Umbilical cord (tissue), 2 donors: ENCODE measurements around the gene HPF1. TPM values are rescaled to one million over a fixed set of nuclear protein-coding genes. Genes with fewer than 3 reads are reported as not detected.
"Not testable (repeated sequence)": the region's sequence is repeated elsewhere in the genome, so short reads cannot be mapped to it uniquely, and the experiment has no call there.

Experiments
- DNase-seq: peaks from one replicate; pipeline ENCODE4 v3.0.0-alpha.2; 2015; ENCODE audit warnings: low spot score
- total RNA-seq: library from RNA; depleted of rRNA; stranded (reverse); fragments of >200 nt; gene quantifications from one replicate; pipeline ENCODE4 v1.2.3, GENCODE V29; 2014; ENCODE audit warnings: low replicate concordance; ENCODE audit not compliant: insufficient read depth

The HPF1 gene
- total RNA-seq, 1 donor from 2014 or later: 28.6 TPM

- no peak for DNase-seq
Measured at GRCh38 chr4:169741569-169741968, 16.2 kb downstream of the HPF1 start.

GRCh38 chr4:169738604-169739003 lies 19.1 kb downstream of the HPF1 start:
- DNase-seq: not testable (repeated sequence)

- DNase-seq: no peak
Measured at GRCh38 chr4:169730564-169730963, 27.2 kb downstream of the HPF1 start.

GRCh38 chr4:169727616-169728015 lies 30.1 kb downstream of the HPF1 start:
- DNase-seq: no peak

- DNase-seq: no peak
Measured at GRCh38 chr4:169724260-169724659, 33.5 kb downstream of the HPF1 start.

- DNase-seq: no peak
Measured at GRCh38 chr4:169723207-169723965, 34.4 kb downstream of the HPF1 start.

GRCh38 chr4:169720529-169720928 lies 37.2 kb downstream of the HPF1 start:
- no peak for DNase-seq

GRCh38 chr4:169716677-169717076 lies 41.1 kb downstream of the HPF1 start:
- DNase-seq: no peak

GRCh38 chr4:169715826-169716225 lies 41.9 kb downstream of the HPF1 start:
- no peak for DNase-seq

- no peak for DNase-seq
Measured at GRCh38 chr4:169707958-169708643, 49.6 kb downstream of the HPF1 start.

- DNase-seq: no peak
Measured at GRCh38 chr4:169698331-169698730, 59.4 kb downstream of the HPF1 start.

GRCh38 chr4:169690787-169691186 lies 67.0 kb downstream of the HPF1 start:
- no peak for DNase-seq

- no peak for DNase-seq
Measured at GRCh38 chr4:169689681-169690080, 68.1 kb downstream of the HPF1 start.

- no peak for DNase-seq
Measured at GRCh38 chr4:169682372-169683047, 75.2 kb downstream of the HPF1 start.

Other genes with a start within 250 kb of the HPF1 start
- gene NEK1, start 145.4 kb downstream of the HPF1 start, total RNA-seq: 23.4 TPM
- 46.9 TPM for gene CLCN3, start 137.4 kb downstream of the HPF1 start, total RNA-seq